Upper lobe of left lung (tissue), 6 donors: ENCODE data around the gene ST7. TPM values are rescaled to one million over a fixed set of nuclear protein-coding genes. Genes with fewer than 3 reads are reported as not detected.

Source experiments
- ATAC-seq, 2 donors: fragments of 200-7000 bp; cut with Tn5 transposase; one replicate each; pipeline ENCODE4 v1.9.1; 2022; ENCODE audit warnings: mild to moderate bottlenecking in 2 of 2, moderate library complexity in 2 of 2; ENCODE audit not compliant: low FRiP score in 2 of 2
- DNase-seq, 2 donors: peaks; one replicate each; pipeline ENCODE4 v3.0.0-alpha.2; 2019 to 2020
- H3K27ac ChIP-seq, 4 donors: fragments of 200-600 bp; sonication (generic); one replicate each; pipeline ENCODE4 v1.5.1; 2016 to 2019
- H3K27me3 ChIP-seq, 4 donors: fragments of 200-600 bp; sonication (generic); one replicate each; pipeline ENCODE4 v1.5.1; 2017 to 2019
- H3K36me3 ChIP-seq, 4 donors: fragments of 200-600 bp; sonication (generic); one replicate each; pipeline ENCODE4 v1.5.1; 2016 to 2019
- H3K4me1 ChIP-seq, 4 donors: fragments of 200-600 bp; sonication (generic); one replicate each; pipeline ENCODE4 v1.5.1; 2018 to 2019
- H3K4me3 ChIP-seq, 4 donors: fragments of 200-600 bp; sonication (generic); one replicate each; pipeline ENCODE4 v1.5.1; 2017 to 2019; ENCODE audit warnings: mild to moderate bottlenecking in 2 of 4, moderate library complexity in 1 of 4
- H3K9me3 ChIP-seq, 4 donors: fragments of 200-600 bp; sonication (generic); one replicate each; pipeline ENCODE4 v1.5.1; 2018 to 2019
- EP300 ChIP-seq, 4 donors: sonication (generic); formaldehyde crosslinking; IDR thresholded peaks; one replicate each; pipeline ENCODE4 v1.5.1; 2017; ENCODE audit warnings: antibody characterized with exemption in 4 of 4, control low read depth in 2 of 4
- POLR2A ChIP-seq, 4 donors: fragments of 450-650 bp; IDR thresholded peaks; one replicate each; pipeline ENCODE4 v1.5.1; 2016 to 2017; ENCODE audit warnings: antibody characterized with exemption in 4 of 4, mild to moderate bottlenecking in 2 of 4
- POLR2AphosphoS5 ChIP-seq, 2 donors: sonication (generic); formaldehyde crosslinking; IDR thresholded peaks; one replicate each; pipeline ENCODE4 v1.5.1; 2017; ENCODE audit warnings: antibody characterized with exemption in 2 of 2
- WGBS, 2 donors: methylation state at CpG; one replicate each; pipeline ENCODE4 v1.1.5; 2017 to 2018; 5-methylcytosine and 5-hydroxymethylcytosine counted together
- total RNA-seq, 6 donors: library from RNA; depleted of rRNA in 4 of 6; stranded (reverse); fragments of >200 nt in 4 of 6; gene quantifications; one replicate each; pipeline versions ENCODE4 v1.1.0 to v1.2.1, GENCODE V29; 2016 to 2021
- TF ChIP-seq, protein P1 (sequence below), 6 experiments: fragments of 450-650 bp in 4 of 6; fragments of 200-600 bp in 2 of 6; sonication (generic) in 2 of 6; IDR thresholded peaks; one replicate each; pipeline ENCODE4 v1.5.1; 2016 to 2019; ENCODE audit warnings: antibody characterized with exemption in 6 of 6
- donor health status: DM: no; HTN: no; CAD: no; lungs with moderate emphysema.
- donor health status: DM: no; HTN: yes; CAD: no; lungs with severe emphysema.

The ST7 gene
- total RNA-seq, 6 donors from 2014 or later, result 36.0 to 135 (median 73.4) TPM

DNA sequence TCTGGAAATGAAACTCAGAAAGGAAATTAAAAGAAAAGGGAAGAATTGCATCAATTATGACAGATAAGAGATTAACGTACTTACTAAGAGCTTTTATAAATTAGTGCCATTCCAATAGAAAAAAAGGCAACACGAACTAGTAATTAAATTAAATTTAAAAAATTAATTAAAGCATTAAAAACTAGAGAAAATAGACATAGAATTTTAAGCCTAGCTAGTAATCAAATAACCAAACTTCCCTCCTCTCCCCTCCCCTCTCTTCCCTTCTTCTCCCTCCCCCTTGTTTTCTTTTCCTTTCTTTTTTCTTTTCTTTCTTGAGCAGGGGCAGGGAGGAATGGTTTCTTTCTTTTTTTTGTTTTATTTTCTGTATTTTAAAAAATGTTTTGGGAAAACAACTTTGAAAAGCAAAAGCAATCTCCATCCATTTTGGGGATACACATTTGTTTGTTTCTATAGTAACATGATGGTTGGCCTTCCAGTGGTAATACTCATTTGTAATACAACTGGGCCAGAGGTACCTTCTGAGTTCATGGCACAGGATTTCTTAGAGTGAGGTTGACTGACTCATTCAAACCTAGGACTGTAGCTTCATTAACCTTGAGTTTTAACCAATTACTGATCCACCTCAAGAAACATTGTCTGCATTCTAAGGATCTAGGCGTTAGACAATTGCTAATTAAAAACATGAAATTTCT lies 132.6 kb downstream of the ST7 start:
- Histone ChIP-seq H3K27ac (no peak overlapping the region), H3K4me1 (peaks cover 17 to 42% (median 30%) of the 10 kb centered on the region in 4 donors), H3K9me3 (no peaks in the 10 kb centered on the region), H3K27me3 (no peaks in the 10 kb centered on the region), H3K36me3 (no peaks in the 10 kb centered on the region), H3K4me3 (no peak overlapping the region)
- 84 to 85% methylated on average over 3 of the region's 3 CpGs for WGBS, 2 donors
- DNase-seq (no peak), ATAC-seq (peak in 1 of 2 donors; percentile 51)
- TF ChIP-seq, protein P1, sequence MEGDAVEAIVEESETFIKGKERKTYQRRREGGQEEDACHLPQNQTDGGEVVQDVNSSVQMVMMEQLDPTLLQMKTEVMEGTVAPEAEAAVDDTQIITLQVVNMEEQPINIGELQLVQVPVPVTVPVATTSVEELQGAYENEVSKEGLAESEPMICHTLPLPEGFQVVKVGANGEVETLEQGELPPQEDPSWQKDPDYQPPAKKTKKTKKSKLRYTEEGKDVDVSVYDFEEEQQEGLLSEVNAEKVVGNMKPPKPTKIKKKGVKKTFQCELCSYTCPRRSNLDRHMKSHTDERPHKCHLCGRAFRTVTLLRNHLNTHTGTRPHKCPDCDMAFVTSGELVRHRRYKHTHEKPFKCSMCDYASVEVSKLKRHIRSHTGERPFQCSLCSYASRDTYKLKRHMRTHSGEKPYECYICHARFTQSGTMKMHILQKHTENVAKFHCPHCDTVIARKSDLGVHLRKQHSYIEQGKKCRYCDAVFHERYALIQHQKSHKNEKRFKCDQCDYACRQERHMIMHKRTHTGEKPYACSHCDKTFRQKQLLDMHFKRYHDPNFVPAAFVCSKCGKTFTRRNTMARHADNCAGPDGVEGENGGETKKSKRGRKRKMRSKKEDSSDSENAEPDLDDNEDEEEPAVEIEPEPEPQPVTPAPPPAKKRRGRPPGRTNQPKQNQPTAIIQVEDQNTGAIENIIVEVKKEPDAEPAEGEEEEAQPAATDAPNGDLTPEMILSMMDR (IDR thresholded peaks at IDR 0.05), result no peak
- TF ChIP-seq POLR2AphosphoS5 (IDR thresholded peaks at IDR 0.05), result no peak

DNA sequence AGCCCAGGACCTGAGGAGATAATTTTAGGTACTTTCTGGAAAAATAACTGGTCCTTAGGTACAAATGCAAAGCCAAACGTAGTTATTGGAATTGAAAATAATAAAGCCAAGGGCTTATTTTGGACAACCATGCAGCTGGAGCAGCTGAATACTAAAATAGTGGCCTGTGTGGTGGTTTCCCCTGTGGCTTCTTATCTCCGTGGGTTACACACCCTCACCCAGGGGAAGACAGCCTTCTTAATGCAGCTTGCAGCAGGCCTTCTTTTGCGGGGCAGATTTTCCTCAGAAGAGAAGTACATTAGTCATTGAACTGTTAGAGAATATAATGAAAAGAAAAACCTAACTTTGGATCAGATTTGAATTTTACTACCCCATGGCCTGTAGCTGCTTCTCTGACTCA lies 133.5 kb downstream of the ST7 start:
- TF ChIP-seq, protein P1 (IDR thresholded peaks at IDR 0.05), result no peak
- TF ChIP-seq EP300 (IDR thresholded peaks at IDR 0.05) (no peak), POLR2AphosphoS5 (IDR thresholded peaks at IDR 0.05) (no peak), POLR2A (IDR thresholded peaks at IDR 0.05) (no peak)
- peaks cover 22 to 51% (median 36%) of the 10 kb centered on the region in 4 donors for H3K4me1 ChIP-seq
- no peak overlapping the region for H3K27ac ChIP-seq
- DNase-seq, result no peak
- no peaks in the 10 kb centered on the region for H3K27me3 ChIP-seq
- no peak overlapping the region for H3K4me3 ChIP-seq
- H3K9me3 ChIP-seq, result no peaks in the 10 kb centered on the region
- peak in 1 of 2 donors; percentile 57 for ATAC-seq
- H3K36me3 ChIP-seq, result no peaks in the 10 kb centered on the region
- 58 to 72% methylated on average over 3 of the region's 3 CpGs for WGBS, 2 donors

DNA sequence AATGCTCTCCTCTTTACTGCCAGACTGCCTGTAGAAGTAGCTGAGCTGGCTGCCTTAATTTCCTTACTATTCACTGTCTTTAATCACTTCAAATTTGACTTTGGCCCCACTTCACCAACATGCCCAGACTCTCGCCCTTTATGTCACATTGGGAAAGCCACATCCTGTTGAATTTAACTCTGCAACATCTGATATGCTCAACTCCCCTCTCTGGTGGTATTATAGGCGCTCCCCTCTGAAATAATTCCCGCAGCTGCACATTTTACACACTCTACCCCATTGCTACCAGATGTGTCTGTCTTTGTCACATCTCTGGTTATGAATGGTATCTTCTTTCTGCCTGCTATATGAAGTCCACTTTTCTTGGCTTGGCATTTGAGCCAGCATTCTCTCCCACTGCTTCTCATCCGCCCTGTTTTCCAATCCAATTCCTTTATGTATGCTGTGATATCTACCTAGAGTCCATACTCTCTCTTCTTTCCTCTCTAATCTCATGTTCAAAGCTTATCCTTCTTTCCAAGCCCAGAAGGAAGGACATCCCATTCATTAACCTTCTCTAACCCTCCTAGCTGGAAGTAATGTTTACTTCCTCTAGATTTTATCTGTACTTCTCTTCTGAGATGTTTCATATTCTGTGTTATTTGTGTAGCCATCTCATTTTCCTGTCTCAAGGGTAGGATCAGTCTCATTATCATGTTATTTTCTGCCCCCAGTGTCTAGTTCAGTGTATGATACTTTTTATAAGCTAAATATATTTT lies 134.5 kb downstream of the ST7 start:
- Histone ChIP-seq H3K27ac (no peak overlapping the region), H3K27me3 (no peaks in the 10 kb centered on the region), H3K4me3 (no peak overlapping the region), H3K9me3 (no peaks in the 10 kb centered on the region), H3K36me3 (no peaks in the 10 kb centered on the region), H3K4me1 (peaks cover 26 to 53% (median 36%) of the 10 kb centered on the region in 4 donors)
- ATAC-seq (no peak), DNase-seq (no peak)
- WGBS, 2 donors, result 62 to 63% methylated on average over 4 of the region's 4 CpGs
- TF ChIP-seq, protein P1 (IDR thresholded peaks at IDR 0.05), result no peak
- TF ChIP-seq POLR2A (IDR thresholded peaks at IDR 0.05), result no peak
- no peak for TF ChIP-seq POLR2AphosphoS5 (IDR thresholded peaks at IDR 0.05)
- TF ChIP-seq EP300 (IDR thresholded peaks at IDR 0.05), result no peak

DNA sequence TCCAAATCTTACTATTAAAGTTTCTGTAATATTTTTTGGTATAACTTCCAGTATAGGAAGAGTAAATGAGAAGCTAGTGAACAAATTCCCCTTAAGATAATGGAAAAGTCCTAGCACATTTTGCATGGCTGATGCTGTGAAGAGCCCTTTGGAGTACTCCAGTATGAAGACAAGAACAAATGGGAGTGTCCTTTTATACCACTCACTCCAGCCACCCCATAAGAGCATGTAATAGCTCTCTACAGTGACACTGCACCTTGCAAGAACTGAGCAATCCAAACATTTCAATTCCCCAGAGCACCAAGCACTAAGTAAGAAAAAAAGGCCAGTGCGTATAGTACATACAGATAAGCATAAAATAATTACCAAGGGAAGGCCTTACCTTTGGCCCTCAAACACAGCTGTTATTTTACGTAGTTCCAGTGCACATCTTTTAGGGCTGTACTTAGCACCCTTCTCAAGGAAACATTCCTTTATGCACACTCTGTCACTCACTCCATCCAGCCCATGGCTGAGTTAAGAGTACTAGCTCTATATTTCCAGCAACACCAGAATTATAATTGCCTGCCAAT lies 135.4 kb downstream of the ST7 start:
- Histone ChIP-seq H3K27ac (peak overlapping the region in 1 of 4 donors; percentile 17), H3K27me3 (no peaks in the 10 kb centered on the region), H3K4me1 (peaks cover 24 to 47% (median 35%) of the 10 kb centered on the region in 4 donors), H3K4me3 (no peak overlapping the region), H3K36me3 (no peaks in the 10 kb centered on the region), H3K9me3 (no peaks in the 10 kb centered on the region)
- 70 to 83% methylated on average over 2 of the region's 2 CpGs for WGBS, 2 donors
- peak; percentile 23 to 75 for ATAC-seq
- DNase-seq, result peak in 1 of 2 donors; percentile 27
- TF ChIP-seq POLR2AphosphoS5 (IDR thresholded peaks at IDR 0.05) (no peak), EP300 (IDR thresholded peaks at IDR 0.05) (peak in 1 of 4 donors; percentile 66)

DNA sequence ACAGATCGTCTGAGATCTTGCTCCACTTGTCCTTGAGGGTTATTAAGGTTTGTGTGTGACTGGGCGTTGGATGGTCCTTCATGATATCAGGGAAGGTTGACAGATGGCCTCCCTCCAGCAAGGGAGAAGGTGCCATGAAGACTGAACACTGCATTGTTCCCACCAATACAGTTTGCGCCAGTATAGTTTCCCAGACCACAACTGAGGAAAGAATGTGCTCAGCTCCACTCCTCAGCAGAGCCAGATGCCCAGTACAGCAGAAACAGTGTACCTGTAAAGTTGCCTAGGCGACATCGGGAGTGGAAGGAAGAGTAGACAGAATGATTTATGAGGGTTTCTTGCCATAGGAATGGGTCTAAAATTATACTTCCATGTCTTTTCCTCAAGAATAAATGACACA lies 137.5 kb downstream of the ST7 start:
- H3K36me3 ChIP-seq, result no peaks in the 10 kb centered on the region
- H3K27me3 ChIP-seq, result no peaks in the 10 kb centered on the region
- H3K9me3 ChIP-seq, result no peaks in the 10 kb centered on the region
- WGBS, 2 donors, result 49 to 71% methylated on average over 5 of the region's 5 CpGs
- peak in 1 of 2 donors; percentile 51 for DNase-seq
- TF ChIP-seq EP300 (IDR thresholded peaks at IDR 0.05), result no peak
- peak in 1 of 2 donors; percentile 42 for TF ChIP-seq POLR2AphosphoS5 (IDR thresholded peaks at IDR 0.05)
- TF ChIP-seq, protein P1 (IDR thresholded peaks at IDR 0.05), result no peak
- TF ChIP-seq POLR2A (IDR thresholded peaks at IDR 0.05), result no peak
- no peak overlapping the region for H3K4me3 ChIP-seq
- H3K4me1 ChIP-seq, result peaks cover 21 to 42% (median 32%) of the 10 kb centered on the region in 4 donors
- H3K27ac ChIP-seq, result peak overlapping the region in 1 of 4 donors; percentile 41
- peak; percentile 13 to 52 for ATAC-seq
